GM04503 (cell line): Measurements from ENCODE around the gene KBTBD7.

Experiments used
- DNase-seq: peaks from one replicate; pipeline ENCODE4 v3.0.0-alpha.2; 2012; ENCODE audit warnings: low read depth

KBTBD7 gene

GRCh38 chr13:41193919-41194824 is at the start of gene KBTBD7:
Gene KBTBD7 (minus strand): TSS chr13:41194569. CDS start chr13:41194257, 312 bp downstream.
- DNase-seq: peak; percentile 87

GRCh38 chr13:41241626-41242025 is 47.3 kb upstream of the KBTBD7 start:
- DNase-seq: no peak

GRCh38 chr13:41236369-41236768 is 42.0 kb upstream of the KBTBD7 start:
- DNase-seq: no peak

- DNase-seq: no peak
Measured at GRCh38 chr13:41232578-41233480, 38.5 kb upstream of the KBTBD7 start.

GRCh38 chr13:41231786-41232185 is 37.4 kb upstream of the KBTBD7 start:
- DNase-seq: no peak

GRCh38 chr13:41231025-41231677 is 36.8 kb upstream of the KBTBD7 start:
- DNase-seq: no peak

- DNase-seq: no peak
Measured at GRCh38 chr13:41229356-41229755, 35.0 kb upstream of the KBTBD7 start.

- peak; percentile 70 for DNase-seq
Measured at GRCh38 chr13:41224113-41225110, 30.0 kb upstream of the KBTBD7 start.

- no peak for DNase-seq
Measured at GRCh38 chr13:41222259-41222852, 28.0 kb upstream of the KBTBD7 start.

GRCh38 chr13:41220401-41220800 is 26.0 kb upstream of the KBTBD7 start:
- DNase-seq: no peak

- no peak for DNase-seq
Measured at GRCh38 chr13:41216160-41216559, 21.8 kb upstream of the KBTBD7 start.

GRCh38 chr13:41213919-41214318 is 19.6 kb upstream of the KBTBD7 start:
- no peak for DNase-seq

- no peak for DNase-seq
Measured at GRCh38 chr13:41213316-41213715, 18.9 kb upstream of the KBTBD7 start.

- DNase-seq: peak; percentile 39
Measured at GRCh38 chr13:41212881-41213280, 18.5 kb upstream of the KBTBD7 start.

- DNase-seq: no peak
Measured at GRCh38 chr13:41211062-41211461, 16.7 kb upstream of the KBTBD7 start.

- DNase-seq: no peak
Measured at GRCh38 chr13:41206467-41206866, 12.1 kb upstream of the KBTBD7 start.

- DNase-seq: no peak
Measured at GRCh38 chr13:41203810-41204209, 9.4 kb upstream of the KBTBD7 start.

- DNase-seq: no peak
Measured at GRCh38 chr13:41200126-41200525, 5.8 kb upstream of the KBTBD7 start.

- no peak for DNase-seq
Measured at GRCh38 chr13:41199526-41199925, 5.2 kb upstream of the KBTBD7 start.

- no peak for DNase-seq
Measured at GRCh38 chr13:41199079-41199478, 4.7 kb upstream of the KBTBD7 start.

GRCh38 chr13:41196620-41197019 is 2.3 kb upstream of the KBTBD7 start:
- DNase-seq: no peak
